Endodermal cell (in vitro differentiated cells): Measurements from ENCODE around the gene SLC26A1. TPM values are rescaled to one million over a fixed set of nuclear protein-coding genes. Genes with fewer than 3 reads are reported as not detected.

ENCODE experiments used
- DNase-seq: peaks from one replicate; pipeline ENCODE4 v3.0.0-alpha.2; 2017
- H3K27ac ChIP-seq: 2 replicates; pipeline ENCODE4 v1.5.1; 2013; ENCODE audit warnings: mild to moderate bottlenecking, low read depth, low read length, moderate library complexity
- H3K27me3 ChIP-seq: 2 replicates; pipeline ENCODE4 v1.6.1; 2013; ENCODE audit warnings: mild to moderate bottlenecking, low read length, moderate library complexity; ENCODE audit not compliant: insufficient read depth, control insufficient read depth, poor library complexity, severe bottlenecking
- H3K36me3 ChIP-seq: 2 replicates; pipeline ENCODE4 v1.7.0; 2013; ENCODE audit warnings: mild to moderate bottlenecking, low read length, moderate library complexity; ENCODE audit not compliant: control insufficient read depth, insufficient read depth
- H3K4me1 ChIP-seq: one replicate; pipeline ENCODE4 v1.7.0; 2013; ENCODE audit warnings: low read length; ENCODE audit not compliant: control insufficient read depth, insufficient read depth
- H3K4me3 ChIP-seq: 2 replicates; pipeline ENCODE4 v1.5.1; 2013; ENCODE audit warnings: mild to moderate bottlenecking, low read length, moderate library complexity
- H3K9ac ChIP-seq: 2 replicates; pipeline ENCODE4 v1.6.1; 2013; ENCODE audit warnings: mild to moderate bottlenecking, low read length, moderate library complexity; ENCODE audit not compliant: poor library complexity, severe bottlenecking; ENCODE audit errors: extremely low read depth
- H3K9me3 ChIP-seq: 2 replicates; pipeline ENCODE4 v1.6.1; 2013; ENCODE audit warnings: mild to moderate bottlenecking, low read length, moderate library complexity; ENCODE audit not compliant: control insufficient read depth
- H3K27ac Mint-ChIP-seq: 2 replicates; pipeline ENCODE4 v1.8.0; 2020; ENCODE audit warnings: mixed read lengths
- H3K27me3 Mint-ChIP-seq: 2 replicates; pipeline ENCODE4 v1.8.0; 2021; ENCODE audit warnings: mild to moderate bottlenecking, mixed read lengths; ENCODE audit not compliant: insufficient read depth
- H3K36me3 Mint-ChIP-seq: 2 replicates; pipeline ENCODE4 v1.8.0; 2020; ENCODE audit warnings: low read depth, mixed read lengths
- H3K4me1 Mint-ChIP-seq: 2 replicates; pipeline ENCODE4 v1.8.0; 2020; ENCODE audit warnings: mixed read lengths
- H3K4me3 Mint-ChIP-seq: 2 replicates; pipeline ENCODE4 v1.8.0; 2020; ENCODE audit warnings: mild to moderate bottlenecking, moderate library complexity, mixed read lengths
- H3K9me3 Mint-ChIP-seq: 2 replicates; pipeline ENCODE4 v1.8.0; 2020; ENCODE audit warnings: mild to moderate bottlenecking, mixed read lengths
- WGBS, 2 experiments: methylation state at CpG; one replicate each; pipeline versions ENCODE4 v1.1.5 to v1.1.7; 2013; ENCODE audit warnings: missing lambda C conversion rate in 2 of 2, mixed read lengths in 1 of 2; ENCODE audit not compliant: insufficient coverage in 1 of 2, insufficient read length in 1 of 2; 5-methylcytosine and 5-hydroxymethylcytosine counted together
- total RNA-seq, 2 donors: library from RNA; stranded (reverse); fragmentation: NEBNext Ultra II Directional in 1 of 2; extraction: Animal tissue kit (Norgen Biotek cat#: 25700) in 1 of 2; gene quantifications; 2 replicates in 1 of 2; 3 replicates in 1 of 2; pipeline ENCODE4 v1.2.1, GENCODE V29; 2021
- TF ChIP-seq, protein P1 (sequence below): fragments of 200-600 bp; sonication (generic); conservative IDR thresholded peaks from 2 replicates; pipeline ENCODE4 v1.5.0; 2021; ENCODE audit warnings: antibody characterized with exemption, mild to moderate bottlenecking

The SLC26A1 gene
- total RNA-seq, 2 donors from 2014 or later, result 0.55 to 1.0 TPM

DNA sequence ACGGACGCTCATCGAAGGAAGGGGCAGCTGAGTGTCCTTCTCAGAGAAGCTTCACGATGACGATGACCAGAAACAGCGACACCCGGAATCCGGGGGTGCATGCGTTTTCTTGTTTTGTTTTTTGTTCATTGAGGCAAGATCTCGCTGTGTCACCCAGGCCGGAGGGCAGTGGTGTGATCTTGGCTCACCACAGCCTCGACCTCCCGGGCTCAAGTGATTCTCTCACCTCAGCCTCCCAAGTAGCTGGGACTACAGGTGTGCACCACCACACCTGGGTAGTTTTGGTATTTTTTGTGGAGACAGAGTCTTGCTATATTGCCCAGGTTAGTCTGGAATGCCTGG is 39.7 kb downstream of the SLC26A1 start:
- H3K27ac ChIP-seq, result no peak overlapping the region
- DNase-seq, result no peak
- H3K36me3 ChIP-seq, result no peaks in the 10 kb centered on the region
- no peaks in the 10 kb centered on the region for H3K9me3 ChIP-seq
- no peaks in the 10 kb centered on the region for H3K27me3 Mint-ChIP-seq
- H3K27me3 ChIP-seq, result no peaks in the 10 kb centered on the region
- H3K4me3 Mint-ChIP-seq, result no peak overlapping the region
- no peak overlapping the region for H3K4me3 ChIP-seq
- H3K27ac Mint-ChIP-seq, result no peak overlapping the region
- H3K4me1 ChIP-seq, result no peaks in the 10 kb centered on the region
- H3K9ac ChIP-seq, result no peak overlapping the region
- H3K9me3 Mint-ChIP-seq, result no peaks in the 10 kb centered on the region
- peaks cover 3% of the 10 kb centered on the region for H3K4me1 Mint-ChIP-seq
- peaks cover 16% of the 10 kb centered on the region for H3K36me3 Mint-ChIP-seq
- TF ChIP-seq, protein P1, sequence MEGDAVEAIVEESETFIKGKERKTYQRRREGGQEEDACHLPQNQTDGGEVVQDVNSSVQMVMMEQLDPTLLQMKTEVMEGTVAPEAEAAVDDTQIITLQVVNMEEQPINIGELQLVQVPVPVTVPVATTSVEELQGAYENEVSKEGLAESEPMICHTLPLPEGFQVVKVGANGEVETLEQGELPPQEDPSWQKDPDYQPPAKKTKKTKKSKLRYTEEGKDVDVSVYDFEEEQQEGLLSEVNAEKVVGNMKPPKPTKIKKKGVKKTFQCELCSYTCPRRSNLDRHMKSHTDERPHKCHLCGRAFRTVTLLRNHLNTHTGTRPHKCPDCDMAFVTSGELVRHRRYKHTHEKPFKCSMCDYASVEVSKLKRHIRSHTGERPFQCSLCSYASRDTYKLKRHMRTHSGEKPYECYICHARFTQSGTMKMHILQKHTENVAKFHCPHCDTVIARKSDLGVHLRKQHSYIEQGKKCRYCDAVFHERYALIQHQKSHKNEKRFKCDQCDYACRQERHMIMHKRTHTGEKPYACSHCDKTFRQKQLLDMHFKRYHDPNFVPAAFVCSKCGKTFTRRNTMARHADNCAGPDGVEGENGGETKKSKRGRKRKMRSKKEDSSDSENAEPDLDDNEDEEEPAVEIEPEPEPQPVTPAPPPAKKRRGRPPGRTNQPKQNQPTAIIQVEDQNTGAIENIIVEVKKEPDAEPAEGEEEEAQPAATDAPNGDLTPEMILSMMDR, result no peak
- WGBS, 2 experiments, result 97% methylated on average over 3 to 13 of the region's 13 CpGs

DNA sequence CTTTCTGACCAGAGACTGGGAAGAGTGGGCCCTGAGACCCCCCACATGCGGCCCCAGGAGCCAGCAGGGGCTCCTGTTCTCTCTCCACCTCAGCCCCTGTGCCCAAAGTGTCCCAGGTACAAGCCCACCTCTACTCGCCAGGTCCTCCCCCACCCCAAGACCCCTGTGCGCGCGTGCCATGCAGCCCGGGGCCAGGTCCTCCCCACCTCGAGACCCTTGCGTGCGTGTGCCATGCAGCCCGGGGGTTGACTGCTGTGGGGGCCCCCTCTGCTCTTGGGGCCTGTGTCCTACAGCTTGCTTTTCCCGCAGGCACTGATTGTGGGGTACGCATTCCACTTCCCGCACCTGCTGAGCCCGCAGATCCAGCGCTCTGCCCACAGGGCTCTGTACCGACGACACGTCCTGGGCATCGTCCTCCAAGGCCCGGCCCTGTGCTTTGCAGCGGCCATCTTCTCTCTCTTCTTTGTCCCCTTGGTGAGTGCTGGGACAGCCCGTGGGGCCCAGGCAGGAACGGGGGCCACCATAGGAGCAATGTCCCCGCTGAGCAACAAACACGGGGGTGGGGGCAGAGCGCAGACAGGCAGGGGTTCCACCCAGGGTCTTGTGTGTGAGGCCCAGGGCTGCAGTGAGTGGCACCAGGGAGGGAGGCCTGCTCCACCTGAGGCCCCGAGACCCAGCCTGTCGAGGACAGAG is 40.2 kb downstream of the SLC26A1 start:
- Histone ChIP-seq H3K9me3 (no peaks in the 10 kb centered on the region), H3K27me3 (no peaks in the 10 kb centered on the region), H3K4me3 (no peak overlapping the region), H3K4me1 (no peaks in the 10 kb centered on the region), H3K36me3 (no peaks in the 10 kb centered on the region), H3K9ac (no peak overlapping the region), H3K27ac (no peak overlapping the region)
- WGBS, 2 experiments, result 93 to 94% methylated on average over 22 to 28 of the region's 28 CpGs
- Mint-ChIP-seq H3K27me3 (no peaks in the 10 kb centered on the region), H3K9me3 (no peaks in the 10 kb centered on the region), H3K27ac (no peak overlapping the region), H3K36me3 (peaks cover 15% of the 10 kb centered on the region), H3K4me3 (no peak overlapping the region), H3K4me1 (peaks cover 8% of the 10 kb centered on the region)
- TF ChIP-seq, protein P1, result no peak
- peak; percentile 40 for DNase-seq

DNA sequence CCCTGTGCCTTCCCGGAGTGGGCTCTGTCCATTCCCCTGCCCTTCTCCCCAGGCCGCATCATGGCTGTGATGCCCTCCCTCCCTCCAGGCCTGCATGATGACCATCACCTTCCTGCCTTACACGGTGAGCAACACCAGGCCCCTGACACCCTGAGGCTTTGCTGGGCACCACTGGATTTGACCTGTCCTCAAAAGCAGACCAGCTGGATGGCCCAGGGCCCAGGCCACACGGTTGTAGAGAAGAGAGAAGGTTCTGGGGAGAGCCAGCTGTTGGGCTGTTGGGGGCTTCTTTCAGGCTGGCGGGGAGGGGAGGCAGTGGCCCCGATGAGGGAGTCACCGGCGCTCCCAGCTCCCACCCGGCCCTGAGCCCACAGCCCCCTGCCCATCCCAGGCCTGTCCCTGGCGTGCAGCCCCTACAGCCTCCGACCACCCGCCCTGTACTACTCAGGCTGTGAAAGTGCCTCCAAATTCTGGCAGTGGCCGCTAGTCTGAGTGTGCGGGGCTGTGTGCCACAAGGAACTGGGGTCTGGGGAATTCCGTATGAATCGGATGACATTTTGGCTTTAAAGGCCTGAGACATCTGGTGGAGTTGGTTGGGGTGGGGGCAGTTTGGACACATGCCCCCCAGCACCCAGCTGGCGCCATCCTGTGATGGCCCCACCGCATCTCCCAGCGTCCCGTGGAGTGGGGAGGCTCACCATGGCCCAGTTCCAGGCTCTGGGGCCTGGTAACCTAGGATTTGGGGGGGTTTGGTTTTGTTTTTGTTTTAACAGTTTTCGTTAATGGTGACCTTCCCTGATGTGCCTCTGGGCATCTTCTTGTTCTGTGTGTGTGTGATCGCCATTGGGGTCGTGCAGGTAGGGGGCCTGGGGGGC is 41.4 kb downstream of the SLC26A1 start:
- no peak overlapping the region for H3K4me3 Mint-ChIP-seq

More for the DNA sequence above, 41.4 kb downstream of the SLC26A1 start:
- Histone ChIP-seq H3K4me1 (no peaks in the 10 kb centered on the region), H3K36me3 (no peaks in the 10 kb centered on the region), H3K9me3 (no peaks in the 10 kb centered on the region), H3K27me3 (no peaks in the 10 kb centered on the region), H3K9ac (no peak overlapping the region), H3K27ac (no peak overlapping the region), H3K4me3 (no peak overlapping the region)
- no peaks in the 10 kb centered on the region for H3K9me3 Mint-ChIP-seq
- peaks cover 13% of the 10 kb centered on the region for H3K36me3 Mint-ChIP-seq
- peaks cover 11% of the 10 kb centered on the region for H3K4me1 Mint-ChIP-seq
- 92 to 94% methylated on average over 7 to 23 of the region's 23 CpGs for WGBS, 2 experiments
- no peaks in the 10 kb centered on the region for H3K27me3 Mint-ChIP-seq
- no peak for DNase-seq
- TF ChIP-seq, protein P1, result no peak
- no peak overlapping the region for H3K27ac Mint-ChIP-seq
